Measurements from ENCODE around the gene ADAM30.

Gene ADAM30

GRCh38 chr1:119908661-119909060, 12.3 kb upstream of the ADAM30 start:
- no peak for DNase-seq (ENCODE audit: low read depth, low spot score)

GRCh38 chr1:119906927-119907652, 10.8 kb upstream of the ADAM30 start:
- no peak for DNase-seq (ENCODE audit: low read depth, low spot score)

GRCh38 chr1:119903443-119903835, 7.1 kb upstream of the ADAM30 start:
- no peak for DNase-seq (ENCODE audit: low read depth, low spot score)

GRCh38 chr1:119902775-119903442, 6.6 kb upstream of the ADAM30 start:
- DNase-seq (ENCODE audit: low read depth, low spot score) = no peak

GRCh38 chr1:119898981-119899720, 2.8 kb upstream of the ADAM30 start:
- DNase-seq (ENCODE audit: low read depth, low spot score) = no peak

GRCh38 chr1:119898530-119898929, 2.2 kb upstream of the ADAM30 start:
- DNase-seq (ENCODE audit: low read depth, low spot score) = no peak

- no peak for DNase-seq (ENCODE audit: low read depth, low spot score)
Measured at GRCh38 chr1:119895102-119895501, 1.2 kb downstream of the ADAM30 start.

- no peak for DNase-seq (ENCODE audit: low read depth, low spot score)
Measured at GRCh38 chr1:119893827-119894700, 2.3 kb downstream of the ADAM30 start.

GRCh38 chr1:119893238-119893791, 3.0 kb downstream of the ADAM30 start:
- DNase-seq (ENCODE audit: low read depth, low spot score) = no peak

GRCh38 chr1:119891386-119891785, 4.9 kb downstream of the ADAM30 start:
- no peak for DNase-seq (ENCODE audit: low read depth, low spot score)

- no peak for DNase-seq (ENCODE audit: low read depth, low spot score)
Measured at GRCh38 chr1:119888476-119888875, 7.8 kb downstream of the ADAM30 start.

- no peak for DNase-seq (ENCODE audit: low read depth, low spot score)
Measured at GRCh38 chr1:119887427-119887826, 8.9 kb downstream of the ADAM30 start.

GRCh38 chr1:119885903-119886783, 10.2 kb downstream of the ADAM30 start:
- no peak for DNase-seq (ENCODE audit: low read depth, low spot score)

GRCh38 chr1:119884711-119885110, 11.6 kb downstream of the ADAM30 start:
- DNase-seq (ENCODE audit: low read depth, low spot score) = no peak

- no peak for DNase-seq (ENCODE audit: low read depth, low spot score)
Measured at GRCh38 chr1:119883826-119884225, 12.5 kb downstream of the ADAM30 start.

GRCh38 chr1:119882132-119883049, 13.9 kb downstream of the ADAM30 start:
- no peak for DNase-seq (ENCODE audit: low read depth, low spot score)

GRCh38 chr1:119879510-119880434, 16.5 kb downstream of the ADAM30 start:
- no peak for DNase-seq (ENCODE audit: low read depth, low spot score)

GRCh38 chr1:119878171-119878570, 18.1 kb downstream of the ADAM30 start:
- DNase-seq (ENCODE audit: low read depth, low spot score) = no peak

All from iPS DF 19.7 (cell line).